HUDEP-2 (cell line): Measurements from ENCODE around the gene ABCF2.

Experiments used
- DNase-seq, 76 experiments: peaks; one replicate each; lab custom pipeline; 2025; ENCODE audit not compliant: unreplicated experiment in 76 of 76; lab: John Stamatoyannopoulos, UW

Gene ABCF2

DNA sequence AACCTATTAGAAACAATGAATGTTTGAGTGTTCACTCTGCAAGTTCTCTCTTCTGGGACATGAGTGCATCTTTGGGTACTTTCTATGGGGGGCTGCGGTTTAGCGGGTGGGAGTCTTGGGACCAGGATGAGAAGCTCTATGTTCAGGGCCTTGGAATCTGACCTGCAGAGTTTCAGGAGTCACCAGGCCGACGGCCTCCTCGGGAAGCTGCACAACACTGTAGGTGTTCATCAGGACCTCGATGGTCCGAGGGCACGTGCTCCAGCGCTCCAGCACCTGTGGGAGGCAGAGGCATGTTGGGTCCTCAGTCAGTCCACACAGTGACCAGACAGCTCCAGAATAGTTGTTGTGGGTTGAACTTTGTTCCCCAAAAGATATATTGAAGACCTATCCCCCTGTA lies 50.6 kb downstream of the ABCF2 start:
- DNase-seq, result no peak

DNA sequence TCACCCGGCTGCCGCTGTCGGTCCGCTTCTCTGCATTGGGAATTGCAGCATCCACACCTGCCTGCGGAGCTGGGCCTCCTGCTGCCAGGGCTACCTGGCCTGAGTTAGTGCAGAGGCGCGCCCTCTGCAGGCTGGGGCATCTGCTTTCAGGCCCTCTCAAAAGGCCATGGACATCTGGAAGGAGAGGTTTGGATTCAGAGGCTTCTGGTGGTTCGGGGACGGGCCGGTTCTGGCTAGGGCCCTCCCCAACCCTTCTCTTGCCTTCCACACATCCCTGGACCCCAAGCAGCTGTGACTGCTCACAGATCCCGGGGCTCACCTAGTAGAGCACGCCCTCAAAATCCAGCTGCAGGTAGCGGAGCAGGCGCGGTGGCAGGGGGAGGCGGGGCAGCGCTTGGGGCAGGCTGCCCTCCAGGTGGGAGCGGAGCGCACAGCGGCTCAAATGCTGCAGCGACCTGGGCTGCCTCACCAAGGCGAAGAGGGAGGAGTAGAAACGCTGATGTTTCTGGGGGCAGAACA lies 51.2 kb downstream of the ABCF2 start:
- no peak for DNase-seq

- DNase-seq, result no peak
These were observed 51.8 kb downstream of the ABCF2 start for GRCh38 chr7:151175047-151175792.

- DNase-seq, result peak in 61 of 76 experiments; percentile 12 to 86 (median 74)
These were observed 52.6 kb downstream of the ABCF2 start for GRCh38 chr7:151174246-151175046.

DNA sequence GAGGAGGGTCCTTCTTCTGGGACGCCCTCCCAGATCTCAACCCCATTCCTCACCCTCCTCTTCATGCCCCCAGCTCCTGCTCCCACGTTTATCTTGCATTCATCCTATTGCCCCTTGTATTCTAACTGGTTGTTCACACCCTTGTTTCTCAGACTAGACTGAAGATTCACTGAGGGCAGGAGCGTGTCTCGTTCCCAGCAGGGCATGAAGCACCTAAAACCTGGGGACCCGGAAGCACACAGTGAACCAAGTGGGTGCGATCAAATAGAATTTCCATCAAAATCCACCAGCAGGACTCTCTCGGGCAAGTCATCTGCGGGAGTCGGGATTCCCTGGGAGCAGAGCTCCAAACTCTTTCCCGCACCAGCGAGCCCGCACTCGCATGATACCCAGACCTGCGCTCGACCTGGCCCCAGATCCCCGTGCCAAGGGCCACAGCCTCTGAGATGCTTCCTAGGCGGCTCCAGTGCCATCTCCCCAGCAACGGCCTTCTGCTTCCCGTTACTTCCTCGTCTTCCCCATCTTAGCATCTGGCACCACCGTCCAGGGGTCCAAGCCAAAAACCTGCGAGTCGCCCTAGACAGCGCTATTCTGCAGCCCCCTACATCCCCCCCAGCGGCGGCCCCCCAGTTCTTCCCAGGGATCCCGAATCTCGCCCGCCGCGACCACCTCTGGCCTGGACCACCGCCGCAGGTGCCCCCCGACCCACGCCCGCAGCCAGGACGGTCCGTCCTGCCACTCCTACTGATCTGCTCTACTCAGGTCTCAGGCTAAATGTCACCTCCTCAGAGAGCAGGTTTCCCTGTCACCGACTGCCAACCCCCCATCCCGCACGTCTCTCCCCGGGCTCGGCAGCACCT lies 53.4 kb downstream of the ABCF2 start:
- no peak for DNase-seq

DNA sequence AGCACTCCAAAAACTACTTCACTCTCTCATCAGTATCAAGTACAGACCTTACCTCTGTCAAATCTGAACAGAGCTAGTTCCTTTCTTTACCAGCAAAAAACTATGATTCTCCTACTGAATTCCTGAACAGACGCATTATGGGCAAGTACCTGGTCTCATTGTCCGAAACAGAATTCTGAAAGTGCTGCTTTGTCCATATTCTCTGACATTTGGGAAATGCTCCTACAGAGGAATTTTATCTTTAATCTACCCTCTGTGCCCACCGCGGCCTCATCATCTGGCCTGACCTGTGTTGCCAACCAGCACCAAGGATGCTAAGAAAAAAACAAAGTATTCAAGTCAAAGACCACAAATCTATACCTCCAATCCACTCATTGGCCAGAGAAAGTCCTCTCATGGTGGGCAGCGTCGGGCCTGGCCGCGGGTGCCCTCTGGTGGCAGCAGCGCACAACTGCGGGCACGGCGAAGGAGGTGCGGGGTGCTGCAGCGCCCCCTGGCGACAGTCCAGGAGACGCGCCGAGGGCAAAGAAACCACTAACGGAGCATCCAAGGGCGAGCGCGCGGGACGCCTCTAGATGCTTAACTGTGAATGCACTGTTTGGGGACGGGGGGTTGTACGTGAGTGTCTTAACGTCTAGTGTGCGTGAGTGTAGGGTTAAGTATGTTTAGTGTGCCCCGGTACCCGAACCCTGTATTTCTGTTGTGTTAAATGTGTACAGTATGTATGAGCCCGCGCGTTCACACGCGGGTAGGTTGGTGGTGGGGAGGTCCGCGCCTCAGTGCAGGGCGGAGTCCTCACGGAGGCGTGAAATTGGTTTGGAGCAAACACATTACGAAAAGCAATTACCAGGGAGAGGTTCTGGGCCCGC lies 54.5 kb downstream of the ABCF2 start:
- DNase-seq, result peak in 68 of 76 experiments; percentile 20 to 78 (median 56)

- no peak for DNase-seq
These were observed 58.2 kb downstream of the ABCF2 start for GRCh38 chr7:151168787-151169162.

DNA sequence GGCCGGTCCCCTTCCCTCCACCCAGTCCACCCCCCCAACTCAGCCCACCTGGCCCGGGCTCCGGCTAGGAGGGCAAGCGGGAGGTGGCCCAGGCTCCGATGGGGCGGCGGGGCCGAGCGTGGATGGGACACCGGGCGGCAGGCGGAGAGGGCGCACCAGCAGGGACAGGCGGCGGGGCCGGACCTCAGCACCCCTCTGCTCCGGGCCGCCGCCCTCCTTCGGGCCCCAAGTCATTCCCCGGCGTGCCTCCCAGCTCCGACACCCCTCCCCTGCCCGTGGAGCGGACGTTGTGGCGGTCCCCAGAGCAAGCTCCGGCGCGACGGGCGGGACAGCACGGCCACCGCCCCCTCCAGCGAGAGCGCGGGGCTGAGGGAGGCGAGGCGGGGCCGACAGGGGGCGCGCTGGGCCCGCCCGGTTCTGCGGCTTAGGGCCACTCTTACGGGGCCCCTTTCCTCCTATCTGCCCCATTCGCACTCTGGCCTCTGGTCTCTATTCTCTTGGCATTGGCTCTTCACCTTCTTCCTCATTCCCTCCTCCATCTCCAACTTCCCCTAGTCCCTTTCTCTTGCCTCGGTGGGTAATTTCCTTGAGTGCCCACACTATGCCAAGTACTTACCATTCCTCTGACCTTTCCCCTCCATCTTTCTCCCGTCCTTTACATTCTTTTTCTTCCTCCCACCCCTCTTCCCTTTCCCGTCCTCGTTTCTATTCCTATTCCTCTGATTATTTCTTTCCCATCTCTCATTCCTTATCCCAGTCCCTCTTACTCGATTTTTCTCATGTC lies 58.8 kb downstream of the ABCF2 start:
- peak in 45 of 76 experiments; percentile 3 to 63 (median 31) for DNase-seq

GRCh38 chr7:151167197-151167961 lies 59.6 kb downstream of the ABCF2 start, which contains the start of gene GBX1:
Gene GBX1, minus strand, starts transcription at chr7:151167694. Its CDS starts 146 bp downstream, at chr7:151167548.
- DNase-seq, result no peak

- DNase-seq, result no peak
These were observed 60.3 kb downstream of the ABCF2 start for GRCh38 chr7:151166629-151167196.
